Breast epithelium (tissue), 3 donors: ENCODE data around the gene CPN2.

Source experiments
- CTCF ChIP-seq, 3 donors: fragments of 450-650 bp; IDR thresholded peaks; one replicate each; pipeline ENCODE4 v1.5.1; 2016 to 2017; ENCODE audit warnings: antibody characterized with exemption in 3 of 3, mild to moderate bottlenecking in 3 of 3, moderate library complexity in 3 of 3
- POLR2A ChIP-seq: fragments of 450-650 bp; IDR thresholded peaks from one replicate; pipeline ENCODE4 v1.6.1; 2016; ENCODE audit warnings: antibody characterized with exemption, mild to moderate bottlenecking, moderate library complexity

GRCh38 chr3:194320100-194320499, 31.0 kb downstream of the CPN2 start:
- TF ChIP-seq CTCF (IDR thresholded peaks at IDR 0.05) (no peak), POLR2A (no peak)
